HG03175 (cell line): ENCODE results near the gene DOCK9.

Source experiments
- ATAC-seq: cut with Tn5 transposase; IDR thresholded peaks from one replicate; pipeline ENCODE4 v1.9.1; 2021; ENCODE audit warnings: mild to moderate bottlenecking, moderate library complexity; ENCODE audit not compliant: unreplicated experiment

Gene DOCK9

GRCh38 chr13:98890925-98891324, 86.9 kb downstream of the DOCK9 start:
- ATAC-seq: no peak

- ATAC-seq: no peak
These were observed 87.7 kb downstream of the DOCK9 start for GRCh38 chr13:98890186-98890585.

GRCh38 chr13:98889419-98890085, 88.3 kb downstream of the DOCK9 start:
- ATAC-seq: no peak

- no peak for ATAC-seq
These were observed 89.0 kb downstream of the DOCK9 start for GRCh38 chr13:98888890-98889279.

- ATAC-seq: no peak
These were observed 89.5 kb downstream of the DOCK9 start for GRCh38 chr13:98888222-98888889.

GRCh38 chr13:98886587-98887230, 91.2 kb downstream of the DOCK9 start:
- ATAC-seq: no peak

- ATAC-seq: no peak
These were observed 92.3 kb downstream of the DOCK9 start for GRCh38 chr13:98885600-98885999.

GRCh38 chr13:98883998-98884397, 93.9 kb downstream of the DOCK9 start:
- ATAC-seq: no peak

- no peak for ATAC-seq
These were observed 96.5 kb downstream of the DOCK9 start for GRCh38 chr13:98881390-98881789.

GRCh38 chr13:98880677-98881076, 97.2 kb downstream of the DOCK9 start:
- no peak for ATAC-seq

- ATAC-seq: no peak
These were observed 97.9 kb downstream of the DOCK9 start for GRCh38 chr13:98879957-98880356.

GRCh38 chr13:98879127-98879520, 98.7 kb downstream of the DOCK9 start:
- ATAC-seq: no peak

- ATAC-seq: no peak
These were observed 99.3 kb downstream of the DOCK9 start for GRCh38 chr13:98878486-98879126.

GRCh38 chr13:98877936-98878335, 99.9 kb downstream of the DOCK9 start:
- no peak for ATAC-seq

- no peak for ATAC-seq
These were observed 100.4 kb downstream of the DOCK9 start for GRCh38 chr13:98877466-98877865.

GRCh38 chr13:98875146-98875729, 102.6 kb downstream of the DOCK9 start:
- ATAC-seq: peak; percentile 81

GRCh38 chr13:98874029-98874397, 103.9 kb downstream of the DOCK9 start:
- ATAC-seq: no peak

- ATAC-seq: no peak
These were observed 104.4 kb downstream of the DOCK9 start for GRCh38 chr13:98873377-98874028.

- no peak for ATAC-seq
These were observed 106.1 kb downstream of the DOCK9 start for GRCh38 chr13:98871727-98872126.

- ATAC-seq: no peak
These were observed 108.3 kb downstream of the DOCK9 start for GRCh38 chr13:98869408-98870090.
